SU-DHL-6 (cell line): ENCODE results near the gene FBH1.

ENCODE experiments used
- CTCF ChIP-seq: fragments of 200-600 bp; sonication (generic); IDR thresholded peaks from one replicate; pipeline ENCODE4 v1.5.1; 2017; ENCODE audit warnings: antibody characterized with exemption, mild to moderate bottlenecking, low read length, moderate library complexity; ENCODE audit not compliant: insufficient read depth, poor library complexity, severe bottlenecking
- EZH2phosphoT487 ChIP-seq: fragments of 200-600 bp; sonication (generic), shearing (Covaris generic); conservative IDR thresholded peaks from 2 replicates; pipeline ENCODE4 v1.6.1; 2018; ENCODE audit warnings: mild to moderate bottlenecking, antibody characterized with exemption, low read length, moderate library complexity, mixed read lengths

- TF ChIP-seq CTCF (no peak), EZH2phosphoT487 (no peak)
Measured at GRCh38 chr10:5895804-5896203, 5.8 kb downstream of the FBH1 start.
